ENCODE measurements around the gene RPS27L. TPM values are rescaled to one million over a fixed set of nuclear protein-coding genes. Genes with fewer than 3 reads are reported as not detected.

RPS27L gene
- total and polyA plus RNA-seq, 2 experiments from 2014 or later = 134 to 528 TPM

- 81% methylated on average over 5 of the region's 5 CpGs for WGBS (ENCODE audit: low lambda C conversion rate, missing lambda C conversion rate)
- no peaks in the 10 kb centered on the region for H3K9me2 ChIP-seq (replicated peaks; ENCODE audit: insufficient read depth)
- no peak overlapping the region for H3K27ac ChIP-seq
- H3K36me3 ChIP-seq (replicated peaks; ENCODE audit: insufficient read depth, low read depth) = no peaks in the 10 kb centered on the region
- H2AFZ ChIP-seq = no peak overlapping the region
- TF ChIP-seq EZH2 (IDR thresholded peaks at IDR 0.05; ENCODE audit: borderline replicate concordance) (no peak), CTCF (IDR thresholded peaks at IDR 0.05; ENCODE audit: poor library complexity) (no peak), EZH2phosphoT487 (IDR thresholded peaks at IDR 0.05; ENCODE audit: low read depth, severe bottlenecking, unreplicated experiment) (no peak)
- no peaks in the 10 kb centered on the region for H4K20me1 ChIP-seq (ENCODE audit: insufficient read depth, poor library complexity, severe bottlenecking)
- H3K4me3 ChIP-seq = no peak overlapping the region
- H3K4me2 ChIP-seq = no peak overlapping the region
- no peaks in the 10 kb centered on the region for H3K4me1 ChIP-seq (ENCODE audit: insufficient read depth)
- H3K27me3 ChIP-seq = no peaks in the 10 kb centered on the region
- H3K79me2 ChIP-seq = no peaks in the 10 kb centered on the region
- no peak for DNase-seq (ENCODE audit: low spot score)
- no peaks in the 10 kb centered on the region for H3K9me3 ChIP-seq (ENCODE audit: low read depth)
Observed at GRCh38 chr15:63172376-63172775, 15.1 kb upstream of the RPS27L start.

GRCh38 chr15:63169788-63170187 lies 12.5 kb upstream of the RPS27L start:
- TF ChIP-seq EZH2phosphoT487 (IDR thresholded peaks at IDR 0.05; ENCODE audit: low read depth, severe bottlenecking, unreplicated experiment) = no peak
- no peak for TF ChIP-seq EZH2 (IDR thresholded peaks at IDR 0.05; ENCODE audit: borderline replicate concordance)
- TF ChIP-seq CTCF (IDR thresholded peaks at IDR 0.05; ENCODE audit: poor library complexity) = no peak
- WGBS (ENCODE audit: low lambda C conversion rate, missing lambda C conversion rate) = 67% methylated on average over 2 of the region's 2 CpGs
- no peak for DNase-seq (ENCODE audit: low spot score)
- no peaks in the 10 kb centered on the region for H3K36me3 ChIP-seq (replicated peaks; ENCODE audit: insufficient read depth, low read depth)
- no peak overlapping the region for H3K4me3 ChIP-seq
- no peak overlapping the region for H3K4me2 ChIP-seq
- no peaks in the 10 kb centered on the region for H3K9me2 ChIP-seq (replicated peaks; ENCODE audit: insufficient read depth)
- no peaks in the 10 kb centered on the region for H4K20me1 ChIP-seq (ENCODE audit: insufficient read depth, poor library complexity, severe bottlenecking)
- no peak overlapping the region for H2AFZ ChIP-seq
- H3K9me3 ChIP-seq (ENCODE audit: low read depth) = no peaks in the 10 kb centered on the region
- no peak overlapping the region for H3K27ac ChIP-seq
- no peaks in the 10 kb centered on the region for H3K4me1 ChIP-seq (ENCODE audit: insufficient read depth)
- H3K27me3 ChIP-seq = no peaks in the 10 kb centered on the region
- no peaks in the 10 kb centered on the region for H3K79me2 ChIP-seq

- no peaks in the 10 kb centered on the region for H3K9me2 ChIP-seq (replicated peaks; ENCODE audit: insufficient read depth)
- H3K4me1 ChIP-seq (ENCODE audit: insufficient read depth) = no peaks in the 10 kb centered on the region
- no peaks in the 10 kb centered on the region for H4K20me1 ChIP-seq (ENCODE audit: insufficient read depth, poor library complexity, severe bottlenecking)
- no peak overlapping the region for H3K27ac ChIP-seq
- H3K79me2 ChIP-seq = no peaks in the 10 kb centered on the region
- no peak overlapping the region for H3K4me3 ChIP-seq
- no peaks in the 10 kb centered on the region for H3K27me3 ChIP-seq
- no peaks in the 10 kb centered on the region for H3K36me3 ChIP-seq (replicated peaks; ENCODE audit: insufficient read depth, low read depth)
- 89% methylated on average over 2 of the region's 2 CpGs for WGBS (ENCODE audit: low lambda C conversion rate, missing lambda C conversion rate)
- DNase-seq (ENCODE audit: low spot score) = no peak
- H2AFZ ChIP-seq = no peak overlapping the region
- no peak overlapping the region for H3K4me2 ChIP-seq
- TF ChIP-seq EZH2phosphoT487 (IDR thresholded peaks at IDR 0.05; ENCODE audit: low read depth, severe bottlenecking, unreplicated experiment) (no peak), EZH2 (IDR thresholded peaks at IDR 0.05; ENCODE audit: borderline replicate concordance) (no peak), CTCF (IDR thresholded peaks at IDR 0.05; ENCODE audit: poor library complexity) (no peak)
- H3K9me3 ChIP-seq (ENCODE audit: low read depth) = no peaks in the 10 kb centered on the region
Observed at GRCh38 chr15:63166219-63166618, 8.9 kb upstream of the RPS27L start.
